ENCODE results near the gene PTCHD1.

GRCh38 chrX:23369027-23369426 is 34.4 kb downstream of the PTCHD1 start:
- TF ChIP-seq TCF12 (IDR thresholded peaks at IDR 0.05) = no peak
- TF ChIP-seq EP300 (IDR thresholded peaks at IDR 0.05; ENCODE audit: borderline replicate concordance in 1 of 2, low read depth in 1 of 2, low read length in 1 of 2) = no peak
- TF ChIP-seq, protein P1, sequence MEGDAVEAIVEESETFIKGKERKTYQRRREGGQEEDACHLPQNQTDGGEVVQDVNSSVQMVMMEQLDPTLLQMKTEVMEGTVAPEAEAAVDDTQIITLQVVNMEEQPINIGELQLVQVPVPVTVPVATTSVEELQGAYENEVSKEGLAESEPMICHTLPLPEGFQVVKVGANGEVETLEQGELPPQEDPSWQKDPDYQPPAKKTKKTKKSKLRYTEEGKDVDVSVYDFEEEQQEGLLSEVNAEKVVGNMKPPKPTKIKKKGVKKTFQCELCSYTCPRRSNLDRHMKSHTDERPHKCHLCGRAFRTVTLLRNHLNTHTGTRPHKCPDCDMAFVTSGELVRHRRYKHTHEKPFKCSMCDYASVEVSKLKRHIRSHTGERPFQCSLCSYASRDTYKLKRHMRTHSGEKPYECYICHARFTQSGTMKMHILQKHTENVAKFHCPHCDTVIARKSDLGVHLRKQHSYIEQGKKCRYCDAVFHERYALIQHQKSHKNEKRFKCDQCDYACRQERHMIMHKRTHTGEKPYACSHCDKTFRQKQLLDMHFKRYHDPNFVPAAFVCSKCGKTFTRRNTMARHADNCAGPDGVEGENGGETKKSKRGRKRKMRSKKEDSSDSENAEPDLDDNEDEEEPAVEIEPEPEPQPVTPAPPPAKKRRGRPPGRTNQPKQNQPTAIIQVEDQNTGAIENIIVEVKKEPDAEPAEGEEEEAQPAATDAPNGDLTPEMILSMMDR (IDR thresholded peaks at IDR 0.05) = no peak
- no peak for TF ChIP-seq CHD2 (IDR thresholded peaks at IDR 0.05; ENCODE audit: low read length, partially characterized antibody)
- no peak for TF ChIP-seq SMC3 (IDR thresholded peaks at IDR 0.05; ENCODE audit: low read depth, low read length)
- no peak for TF ChIP-seq FOXM1 (IDR thresholded peaks at IDR 0.05; ENCODE audit: low read depth)
- no peak for TF ChIP-seq EZH2phosphoT487 (IDR thresholded peaks at IDR 0.05; ENCODE audit: borderline replicate concordance, low read depth)
- no peak for TF ChIP-seq POLR2AphosphoS5 (IDR thresholded peaks at IDR 0.05; ENCODE audit: low read depth, low read length)
- no peak for TF ChIP-seq GATA2 (CRISPR knock-in tag; IDR thresholded peaks at IDR 0.05)
- TF ChIP-seq MAX (IDR thresholded peaks at IDR 0.05; ENCODE audit: low read depth) = no peak
- no peak for TF ChIP-seq MEF2A (IDR thresholded peaks at IDR 0.05; ENCODE audit: borderline replicate concordance, low read depth)
- no peak for TF ChIP-seq YY1 (IDR thresholded peaks at IDR 0.05; ENCODE audit: low read depth)
- no peak for TF ChIP-seq SIN3A (IDR thresholded peaks at IDR 0.05; ENCODE audit: borderline replicate concordance, low read depth, low read length)
- TF ChIP-seq, protein P2, sequence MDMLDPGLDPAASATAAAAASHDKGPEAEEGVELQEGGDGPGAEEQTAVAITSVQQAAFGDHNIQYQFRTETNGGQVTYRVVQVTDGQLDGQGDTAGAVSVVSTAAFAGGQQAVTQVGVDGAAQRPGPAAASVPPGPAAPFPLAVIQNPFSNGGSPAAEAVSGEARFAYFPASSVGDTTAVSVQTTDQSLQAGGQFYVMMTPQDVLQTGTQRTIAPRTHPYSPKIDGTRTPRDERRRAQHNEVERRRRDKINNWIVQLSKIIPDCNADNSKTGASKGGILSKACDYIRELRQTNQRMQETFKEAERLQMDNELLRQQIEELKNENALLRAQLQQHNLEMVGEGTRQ (IDR thresholded peaks at IDR 0.05; ENCODE audit: borderline replicate concordance, low read depth, low read length) = no peak

Data from SK-N-SH (cell line).